ENCODE data around the gene LAMC2.

- TF ChIP-seq SP1 (IDR thresholded peaks at IDR 0.05; ENCODE audit: low read depth, low read length) (no peak), CTCF (IDR thresholded peaks at IDR 0.05 in 2 of 3, conservative IDR thresholded peaks at IDR 0.05 in 1 of 3; ENCODE audit: control insufficient read depth in 2 of 3, extremely low read depth in 1 of 3, insufficient read depth in 1 of 3, low read depth in 3 of 3, low read length in 3 of 3) (no peak), REST (IDR thresholded peaks at IDR 0.05; ENCODE audit: low read depth, low read length) (no peak), MEF2A (IDR thresholded peaks at IDR 0.05; ENCODE audit: insufficient read depth, low read depth, low read length) (no peak), MYC (IDR thresholded peaks at IDR 0.05; ENCODE audit: insufficient read depth, insufficient read length, insufficient replicate concordance, low read length, severe bottlenecking) (no peak)
Measured at GRCh38 chr1:183239220-183239742, 53.2 kb downstream of the LAMC2 start.
